DMS114 treated with DMSO at 0.1 percent for 48 hours (cell line): ENCODE measurements around the gene CCNY.
"Not testable (repeated sequence)": the region's sequence is repeated elsewhere in the genome, so short reads cannot be mapped to it uniquely, and the experiment has no call there.

Source experiments
- DNase-seq: peaks from one replicate; lab custom pipeline; 2025; ENCODE audit not compliant: unreplicated experiment; lab: John Stamatoyannopoulos, UW

CCNY gene

GRCh38 chr10:35336084-35336831 is at the start of gene CCNY:
TSS of gene CCNY (plus strand) at chr10:35336509. CDS start at chr10:35337054, 545 bp downstream.
- DNase-seq, result peak; percentile 53

GRCh38 chr10:35289198-35289597 is 47.1 kb upstream of the CCNY start:
- no peak for DNase-seq

- DNase-seq, result no peak
Measured at GRCh38 chr10:35294506-35294905, 41.8 kb upstream of the CCNY start.

GRCh38 chr10:35299016-35299415 is 37.3 kb upstream of the CCNY start:
- no peak for DNase-seq

- no peak for DNase-seq
Measured at GRCh38 chr10:35300063-35300699, 36.1 kb upstream of the CCNY start.

GRCh38 chr10:35304649-35305048 is 31.7 kb upstream of the CCNY start:
- no peak for DNase-seq

GRCh38 chr10:35306852-35307251 is 29.5 kb upstream of the CCNY start:
- no peak for DNase-seq

GRCh38 chr10:35307297-35307696 is 29.0 kb upstream of the CCNY start:
- DNase-seq, result no peak

GRCh38 chr10:35308809-35309208 is 27.5 kb upstream of the CCNY start:
- no peak for DNase-seq

- DNase-seq, result not testable (repeated sequence)
Measured at GRCh38 chr10:35314142-35314541, 22.2 kb upstream of the CCNY start.

GRCh38 chr10:35315235-35315634 is 21.1 kb upstream of the CCNY start:
- not testable (repeated sequence) for DNase-seq

GRCh38 chr10:35316218-35316967 is 19.9 kb upstream of the CCNY start:
- no peak for DNase-seq

GRCh38 chr10:35318551-35318950 is 17.8 kb upstream of the CCNY start:
- no peak for DNase-seq

GRCh38 chr10:35320341-35320740 is 16.0 kb upstream of the CCNY start:
- DNase-seq, result no peak

GRCh38 chr10:35322636-35323035 is 13.7 kb upstream of the CCNY start:
- no peak for DNase-seq

- no peak for DNase-seq
Measured at GRCh38 chr10:35324196-35324595, 12.1 kb upstream of the CCNY start.

- no peak for DNase-seq
Measured at GRCh38 chr10:35326466-35327235, 9.7 kb upstream of the CCNY start.

- DNase-seq, result no peak
Measured at GRCh38 chr10:35327790-35328403, 8.4 kb upstream of the CCNY start.

- no peak for DNase-seq
Measured at GRCh38 chr10:35328404-35329037, 7.8 kb upstream of the CCNY start.

GRCh38 chr10:35329520-35329919 is 6.8 kb upstream of the CCNY start:
- DNase-seq, result no peak
